HepG2 (cell line): Measurements from ENCODE around the gene TKFC. TPM values are rescaled to one million over a fixed set of nuclear protein-coding genes. Genes with fewer than 3 reads are reported as not detected.

ENCODE experiments used
- ATAC-seq: fragments of 200-7000 bp; cut with Tn5 transposase; 3 replicates; pipeline ENCODE4 v1.9.1; 2020; ENCODE audit warnings: mild to moderate bottlenecking, moderate library complexity
- BruUV-seq: library from RNA; stranded (reverse); fragments of 400-500 nt; replicated peaks from 2 replicates; lab custom pipeline; 2021; lab: Mats Ljungman, UMichigan
- CTCF ChIA-PET: fragments of 300-600 bp; formaldehyde crosslinking; extraction: SDS; loops from one replicate; lab custom pipeline; 2021; ENCODE audit warnings: low total read pairs, inconsistent platforms, low intra/inter-chr PET ratio; lab: Yijun Ruan, JAX
- POLR2A ChIA-PET: fragments of 350-600 bp; sonication (Branson Sonifier 250); formaldehyde crosslinking; loops from one replicate; lab custom pipeline; 2020; ENCODE audit warnings: antibody characterized with exemption, inconsistent platforms; lab: Yijun Ruan, JAX
- DNase-seq: peaks from one replicate; pipeline ENCODE4 v3.0.0-alpha.2; 2015; ENCODE audit warnings: low spot score
- FAIRE-seq: peaks from 3 replicates; lab custom pipeline; 2011; peaks lifted over from hg19 to GRCh38; lab: Jason Lieb, UNC
- H2AFZ ChIP-seq: one replicate; pipeline ENCODE4 v1.6.1; 2011; ENCODE audit warnings: low read length, inconsistent platforms
- H3K27ac ChIP-seq: fragments of 300-600 bp; 3 replicates; pipeline ENCODE4 v1.8.0; 2011; ENCODE audit warnings: mixed run types, mild to moderate bottlenecking, mixed read lengths, low read length, inconsistent platforms; ENCODE audit not compliant: insufficient read depth; ENCODE audit errors: extremely low read length
- H3K27me3 ChIP-seq, 2 experiments: fragments of 200-600 bp in 1 of 2; 2 replicates in 1 of 2; 3 replicates in 1 of 2; pipeline versions ENCODE4 v1.6.0 to v1.8.0; 2011; ENCODE audit warnings: low read length in 2 of 2, mild to moderate bottlenecking in 2 of 2, moderate library complexity in 2 of 2, inconsistent platforms in 1 of 2; ENCODE audit not compliant: insufficient read depth in 2 of 2, control insufficient read depth in 1 of 2
- H3K36me3 ChIP-seq, 2 experiments: fragments of 200-600 bp in 1 of 2; replicated peaks in 1 of 2; 2 replicates in 1 of 2; 3 replicates in 1 of 2; pipeline versions ENCODE4 v1.5.1 to v1.8.0; 2011; ENCODE audit warnings: low read length in 2 of 2, inconsistent platforms in 1 of 2; ENCODE audit not compliant: insufficient read depth in 2 of 2, control insufficient read depth in 1 of 2
- H3K4me1 ChIP-seq: 2 replicates; pipeline ENCODE4 v1.5.1; 2012; ENCODE audit warnings: low read length, inconsistent platforms; ENCODE audit not compliant: insufficient read depth
- H3K4me2 ChIP-seq: 2 replicates; pipeline ENCODE4 v1.6.0; 2011; ENCODE audit warnings: low read depth, low read length, inconsistent platforms
- H3K4me3 ChIP-seq, 3 experiments: fragments of 200-600 bp in 1 of 3; sonication (generic), shearing (Covaris generic) in 1 of 3; replicated peaks in 1 of 3; 2 replicates each; pipeline ENCODE4 v1.5.1; 2011 to 2016; ENCODE audit warnings: low read length in 3 of 3, inconsistent platforms in 2 of 3, low read depth in 2 of 3, mild to moderate bottlenecking in 2 of 3, control low read depth in 1 of 3, mixed read lengths in 1 of 3; ENCODE audit not compliant: insufficient read depth in 1 of 3
- H3K79me2 ChIP-seq: one replicate; pipeline ENCODE4 v1.6.1; 2011; ENCODE audit warnings: low read length, inconsistent platforms; ENCODE audit not compliant: insufficient read depth
- H3K9ac ChIP-seq: 2 replicates; pipeline ENCODE4 v1.6.0; 2011; ENCODE audit warnings: mild to moderate bottlenecking, low read depth, low read length, inconsistent platforms; ENCODE audit not compliant: insufficient read depth
- H3K9me3 ChIP-seq: 2 replicates; pipeline ENCODE4 v1.5.1; 2012; ENCODE audit warnings: mild to moderate bottlenecking, low read length
- H4K20me1 ChIP-seq: 2 replicates; pipeline ENCODE4 v1.6.0; 2011; ENCODE audit warnings: inconsistent platforms, mild to moderate bottlenecking, low read length, moderate library complexity; ENCODE audit not compliant: insufficient read depth
- SNAI1 ChIP-seq: sonication (generic); formaldehyde crosslinking; IDR thresholded peaks from 2 replicates; pipeline ENCODE4 v1.5.0; 2020; ENCODE audit warnings: mild to moderate bottlenecking, missing genetic modification reagents, borderline replicate concordance
- ZBTB3 ChIP-seq: sonication (generic); formaldehyde crosslinking; IDR thresholded peaks from 2 replicates; pipeline ENCODE4 v1.4.0; 2020; ENCODE audit warnings: low read depth, mild to moderate bottlenecking, moderate library complexity, missing genetic modification reagents, borderline replicate concordance
- ZKSCAN1 ChIP-seq: fragments of 150-350 bp; IDR thresholded peaks from 2 replicates; pipeline ENCODE4 v1.6.1; 2014; ENCODE audit warnings: low read length
- ZNF329 ChIP-seq: sonication (generic); formaldehyde crosslinking; IDR thresholded peaks from 2 replicates; pipeline ENCODE4 v1.9.0; 2021; ENCODE audit warnings: low read depth, mild to moderate bottlenecking, missing genetic modification reagents
- ZNF598 ChIP-seq: sonication (generic); formaldehyde crosslinking; IDR thresholded peaks from 2 replicates; pipeline ENCODE4 v1.5.1; 2020; ENCODE audit warnings: mild to moderate bottlenecking, missing genetic modification reagents, borderline replicate concordance
- ZNF772 ChIP-seq: sonication (generic); formaldehyde crosslinking; IDR thresholded peaks from 2 replicates; pipeline ENCODE4 v1.5.0; 2020; ENCODE audit warnings: mild to moderate bottlenecking, missing genetic modification reagents
- WGBS: methylation state at CpG from one replicate; pipeline ENCODE4 v1.1.6; 2017; ENCODE audit warnings: low lambda C conversion rate; 5-methylcytosine and 5-hydroxymethylcytosine counted together
- in situ Hi-C: cut with HindIII; loops from 2 replicates; pipeline ENCODE4 v1.10.0; 2017; ENCODE audit warnings: low pct_unique_long_range_greater_than_20kb; ENCODE audit not compliant: extremely low pct_ligation_motif_present
- intact Hi-C: fragments of 100-400 bp; cut with micrococcal nuclease; formaldehyde crosslinking; loops from one replicate; pipeline ENCODE4 v1.10.0; 2022; ENCODE audit not compliant: unreplicated experiment
- polyA plus RNA-seq, 8 experiments: library from polyadenylated mRNA; depleted of rRNA in 3 of 8; stranded (reverse) in 7 of 8; unstranded in 1 of 8; fragments of >200 nt; fragmentation: Illumina TruSeq in 4 of 8; extraction: Trizol in 4 of 8; gene quantifications; 2 replicates each; pipeline versions ENCODE4 v1.2.1 to v1.2.3, GENCODE V29; 2011 to 2016; ENCODE audit warnings: low read depth in 4 of 8, missing spikeins in 1 of 8, mixed read lengths in 1 of 8; ENCODE audit not compliant: insufficient read depth in 1 of 8
- total RNA-seq, 5 experiments: library from RNA; depleted of rRNA; stranded (reverse); fragments of >200 nt; fragmentation: Illumina TruSeq; extraction: Trizol; gene quantifications; 2 replicates each; pipeline ENCODE4 v1.2.3, GENCODE V29; 2016; ENCODE audit warnings: low read depth in 1 of 5
- TF ChIP-seq, protein P1 (sequence below): sonication (generic); formaldehyde crosslinking; IDR thresholded peaks from 2 replicates; pipeline ENCODE4 v1.8.1; 2023; ENCODE audit warnings: mild to moderate bottlenecking, missing genetic modification reagents, borderline replicate concordance
- TF ChIP-seq, protein P2 (sequence below): sonication (generic); formaldehyde crosslinking; IDR thresholded peaks from 2 replicates; pipeline ENCODE4 v1.5.0; 2020; ENCODE audit warnings: missing genetic modification reagents

Gene TKFC
- total and polyA plus RNA-seq, 2 of the 13 experiments (the other 11 are each of a cell fraction or from before 2014, with no cell fraction given) = 147 to 197 TPM

DNA sequence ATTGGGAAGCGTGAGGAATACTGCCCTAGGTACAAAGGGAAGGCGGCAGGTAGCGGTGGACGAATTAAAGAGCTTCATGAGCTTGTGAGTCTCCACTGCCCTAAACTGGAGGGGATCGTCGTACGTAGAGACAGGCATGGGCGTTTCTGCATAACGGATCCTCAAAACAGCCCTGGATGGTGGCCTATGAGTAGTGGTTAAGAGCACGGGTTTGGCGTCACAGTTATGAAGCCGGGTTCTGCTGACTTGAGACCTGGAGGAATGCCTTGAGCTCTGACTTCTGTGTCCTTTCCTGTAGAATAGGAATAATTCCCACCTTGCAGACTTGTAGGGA is 29.5 kb downstream of the TKFC start (continued):
- TF ChIP-seq ZNF329 (CRISPR knock-in tag) (no peak), ZBTB3 (CRISPR knock-in tag) (no peak), ZNF772 (0 out of 2 replicates have a peak, but pooled peaks have one; percentile 10), ZNF598 (CRISPR knock-in tag) (0 out of 2 replicates have a peak, but pooled peaks have one; percentile 8), SNAI1 (no peak)
- TF ChIP-seq, protein P1, sequence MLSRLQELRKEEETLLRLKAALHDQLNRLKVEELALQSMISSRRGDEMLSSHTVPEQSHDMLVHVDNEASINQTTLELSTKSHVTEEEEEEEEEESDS (CRISPR knock-in tag) = no peak

DNA sequence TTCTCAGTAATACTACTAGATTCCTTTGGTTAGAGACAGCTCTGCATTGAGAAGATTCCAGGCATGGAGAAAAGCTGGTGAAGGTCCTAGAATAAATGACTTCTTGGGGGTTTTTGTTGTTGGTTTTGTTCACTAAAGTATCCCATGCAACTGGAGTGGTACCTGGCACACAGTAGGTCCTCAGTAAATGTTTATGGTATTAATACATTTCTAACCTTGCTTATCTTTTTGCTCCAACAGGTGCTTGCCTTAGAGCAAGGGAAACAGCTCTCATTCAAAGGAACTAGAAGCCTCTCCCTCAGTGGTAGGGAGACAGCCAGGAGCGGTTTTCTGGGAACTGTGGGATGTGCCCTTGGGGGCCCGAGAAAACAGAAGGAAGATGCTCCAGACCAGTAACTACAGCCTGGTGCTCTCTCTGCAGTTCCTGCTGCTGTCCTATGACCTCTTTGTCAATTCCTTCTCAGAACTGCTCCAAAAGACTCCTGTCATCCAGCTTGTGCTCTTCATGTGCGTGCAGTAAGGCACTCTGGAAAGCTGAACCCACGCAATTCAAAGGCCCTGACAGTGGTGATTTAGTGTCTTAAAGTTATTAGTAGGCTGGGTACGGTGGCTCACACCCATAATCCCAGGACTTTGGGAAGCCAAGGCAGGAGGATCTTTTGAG is 31.1 kb downstream of the TKFC start:
- Histone ChIP-seq H2AFZ (no peak overlapping the region), H3K79me2 (peaks cover 17% of the 10 kb centered on the region), H3K36me3 (peaks cover 9 to 42% of the 10 kb centered on the region in 2 experiments), H3K9me3 (no peaks in the 10 kb centered on the region), H4K20me1 (no peaks in the 10 kb centered on the region), H3K4me1 (peaks cover 32% of the 10 kb centered on the region), H3K4me2 (peak overlapping the region; percentile 81; the same call in 1 of the 2 replicates), H3K27me3 (no peaks in the 10 kb centered on the region; a peak in 1 of 5 replicates), H3K4me3 (no peak overlapping the region; a peak in 1 of 6 replicates), H3K27ac (no peak overlapping the region), H3K9ac (no peak overlapping the region)
- ATAC-seq (no peak), DNase-seq (no peak), FAIRE-seq (no peak)
- TF ChIP-seq, protein P2, sequence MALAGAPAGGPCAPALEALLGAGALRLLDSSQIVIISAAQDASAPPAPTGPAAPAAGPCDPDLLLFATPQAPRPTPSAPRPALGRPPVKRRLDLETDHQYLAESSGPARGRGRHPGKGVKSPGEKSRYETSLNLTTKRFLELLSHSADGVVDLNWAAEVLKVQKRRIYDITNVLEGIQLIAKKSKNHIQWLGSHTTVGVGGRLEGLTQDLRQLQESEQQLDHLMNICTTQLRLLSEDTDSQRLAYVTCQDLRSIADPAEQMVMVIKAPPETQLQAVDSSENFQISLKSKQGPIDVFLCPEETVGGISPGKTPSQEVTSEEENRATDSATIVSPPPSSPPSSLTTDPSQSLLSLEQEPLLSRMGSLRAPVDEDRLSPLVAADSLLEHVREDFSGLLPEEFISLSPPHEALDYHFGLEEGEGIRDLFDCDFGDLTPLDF (CRISPR knock-in tag) = no peak
- TF ChIP-seq ZKSCAN1 = peak; percentile 63
- BruUV-seq = no TSS peak
- ChIA-PET CTCF (no interaction called here), POLR2A (interaction anchor here (4.2 to 9.9 kb wide), 2 partner anchors 29 kb away, joined by 64 to 146 read pairs; partner anchors contain the start of genes DDB1, TKFC and TMEM216)
- intact Hi-C loops = no loop called here
- 96% methylated on average over 5 of the region's 5 CpGs for WGBS
- in situ Hi-C loops = no loop called here
